Keratinocyte (primary cell): ENCODE measurements around the gene MPLKIP. TPM values are rescaled to one million over a fixed set of nuclear protein-coding genes. Genes with fewer than 3 reads are reported as not detected.

Experiments
- DNase-seq: peaks from one replicate; pipeline ENCODE4 v3.0.0-alpha.2; 2011; ENCODE audit warnings: low read depth, missing footprints, low spot score
- FAIRE-seq: peaks from 2 replicates; lab custom pipeline; 2011; peaks lifted over from hg19 to GRCh38; lab: Jason Lieb, UNC
- H2AFZ ChIP-seq: 2 replicates; pipeline ENCODE4 v1.6.0; 2012; ENCODE audit warnings: low read length, control low read depth, inconsistent platforms; ENCODE audit not compliant: control insufficient read depth
- H3K27ac ChIP-seq: 2 replicates; pipeline ENCODE4 v1.5.1; 2011; ENCODE audit warnings: low read length; ENCODE audit not compliant: control insufficient read depth, insufficient read depth
- H3K27me3 ChIP-seq: 3 replicates; pipeline ENCODE4 v1.6.0; 2011; ENCODE audit warnings: low read length; ENCODE audit not compliant: control insufficient read depth, insufficient read depth; ENCODE audit errors: extremely low read depth
- H3K36me3 ChIP-seq, 2 experiments: 2 replicates in 1 of 2; 3 replicates in 1 of 2; pipeline ENCODE4 v1.5.1; 2011; ENCODE audit warnings: low read length in 2 of 2, mild to moderate bottlenecking in 1 of 2; ENCODE audit not compliant: control insufficient read depth in 2 of 2, insufficient read depth in 2 of 2; ENCODE audit errors: extremely low read depth in 1 of 2
- H3K4me1 ChIP-seq: 3 replicates; pipeline ENCODE4 v1.5.1; 2011; ENCODE audit warnings: low read length; ENCODE audit not compliant: control insufficient read depth, insufficient read depth; ENCODE audit errors: extremely low read depth
- H3K4me2 ChIP-seq: 3 replicates; pipeline ENCODE4 v1.6.0; 2011; ENCODE audit warnings: low read depth, low read length; ENCODE audit not compliant: control insufficient read depth, insufficient read depth; ENCODE audit errors: extremely low read depth
- H3K4me3 ChIP-seq, 3 experiments: fragments of 200-600 bp in 1 of 3; sonication (generic) in 1 of 3; 2 replicates in 2 of 3; 3 replicates in 1 of 3; pipeline ENCODE4 v1.5.1; 2011 to 2016; ENCODE audit warnings: low read length in 3 of 3, mild to moderate bottlenecking in 3 of 3, control low read depth in 2 of 3, inconsistent platforms in 1 of 3, low read depth in 1 of 3, mixed read lengths in 1 of 3, mixed run types in 1 of 3, moderate library complexity in 1 of 3; ENCODE audit not compliant: control insufficient read depth in 2 of 3, insufficient read depth in 2 of 3; ENCODE audit errors: extremely low read depth in 1 of 3
- H3K79me2 ChIP-seq: 2 replicates; pipeline ENCODE4 v1.6.0; 2012; ENCODE audit warnings: low read length; ENCODE audit not compliant: control insufficient read depth, insufficient read depth
- H3K9ac ChIP-seq: 3 replicates; pipeline ENCODE4 v1.6.0; 2011; ENCODE audit warnings: low read length; ENCODE audit not compliant: control insufficient read depth, insufficient read depth; ENCODE audit errors: extremely low read depth
- H3K9me1 ChIP-seq: 3 replicates; pipeline ENCODE4 v1.6.0; 2011; ENCODE audit warnings: low read length; ENCODE audit not compliant: control insufficient read depth, insufficient read depth; ENCODE audit errors: extremely low read depth
- H3K9me3 ChIP-seq: 2 replicates; pipeline ENCODE4 v1.5.1; 2012; ENCODE audit warnings: low read depth, low read length; ENCODE audit not compliant: control insufficient read depth
- H4K20me1 ChIP-seq: 3 replicates; pipeline ENCODE4 v1.6.0; 2011; ENCODE audit warnings: low read length; ENCODE audit not compliant: control insufficient read depth, insufficient read depth; ENCODE audit errors: extremely low read depth
- CTCF ChIP-seq, 3 experiments: IDR thresholded peaks in 1 of 3; conservative IDR thresholded peaks in 1 of 3; optimal IDR thresholded peaks in 1 of 3; 2 replicates in 2 of 3; 3 replicates in 1 of 3; pipeline versions ENCODE3 to v1.5.1; 2011; ENCODE audit warnings: low read length in 3 of 3, mild to moderate bottlenecking in 3 of 3, moderate library complexity in 2 of 3, control low read depth in 1 of 3, inconsistent platforms in 1 of 3; ENCODE audit not compliant: insufficient read depth in 2 of 3; ENCODE audit errors: extremely low read depth in 1 of 3
- EZH2 ChIP-seq: IDR thresholded peaks from one replicate; pipeline ENCODE4 v1.6.1; 2012; ENCODE audit warnings: inconsistent platforms, mild to moderate bottlenecking, low read length, moderate library complexity
- dilution Hi-C: fragments of 300-500 bp; cut with MboI; formaldehyde crosslinking; loops from one replicate; pipeline ENCODE4 v1.7.0; 2020; ENCODE audit warnings: low sequenced_read_pairs; ENCODE audit not compliant: extremely low pct_ligation_motif_present
- polyA plus RNA-seq, 5 experiments: library from polyadenylated mRNA; depleted of rRNA in 3 of 5; stranded (reverse) in 3 of 5; stranded (forward) in 1 of 5; unstranded in 1 of 5; fragments of >200 nt; gene quantifications; 1 replicate in 1 of 5; 2 replicates in 3 of 5; 3 replicates in 1 of 5; pipeline versions ENCODE4 v1.2.1 to v1.2.3, GENCODE V29; 2011 to 2012; ENCODE audit warnings: missing spikeins in 2 of 5, low read depth in 1 of 5, low replicate concordance in 1 of 5

The MPLKIP gene
- polyA plus RNA-seq, 1 donor (not counting 4 experiments of a cell fraction or from before 2014, with no cell fraction given) = 43.3 TPM

- Histone ChIP-seq H3K27me3 (no peaks in the 10 kb centered on the region), H2AFZ (no peak overlapping the region), H3K79me2 (no peaks in the 10 kb centered on the region), H3K9me3 (no peaks in the 10 kb centered on the region), H3K27ac (no peak overlapping the region), H3K9ac (no peak overlapping the region), H3K4me3 (no peak overlapping the region), H3K4me2 (no peak overlapping the region), H3K36me3 (no peaks in the 10 kb centered on the region), H4K20me1 (no peaks in the 10 kb centered on the region), H3K9me1 (no peaks in the 10 kb centered on the region), H3K4me1 (no peaks in the 10 kb centered on the region)
- TF ChIP-seq EZH2 = no peak
- no peak for TF ChIP-seq CTCF (optimal IDR thresholded peaks at IDR 0.05 in 1 of 3, IDR thresholded peaks at IDR 0.05 in 1 of 3, conservative IDR thresholded peaks at IDR 0.05 in 1 of 3; ENCODE audit: extremely low read depth in 1 of 3, insufficient read depth in 2 of 3, low read length in 3 of 3)
- no peak for FAIRE-seq
- dilution Hi-C loops = no loop called here
- DNase-seq = no peak
Measured at GRCh38 chr7:40099837-40100236, 34.6 kb downstream of the MPLKIP start.

DNA sequence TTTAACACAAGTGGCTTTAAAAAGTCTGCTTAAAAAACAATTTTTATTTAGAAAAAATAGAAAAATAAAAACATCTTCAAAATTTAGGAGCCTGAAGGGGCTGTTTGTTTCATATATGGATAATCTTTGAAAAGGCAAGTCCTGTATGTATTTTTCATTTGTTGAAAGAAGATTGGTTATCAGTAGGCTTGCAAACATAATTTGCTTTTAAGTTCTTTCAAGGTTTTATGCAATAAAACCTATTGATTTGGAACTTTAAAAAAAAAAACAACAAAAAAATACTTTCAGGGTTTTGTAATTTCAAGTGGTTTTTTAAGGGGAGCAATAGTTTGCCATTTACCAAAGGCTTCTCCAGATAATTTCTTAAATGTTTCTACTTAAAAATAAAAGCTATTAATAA is 35.6 kb downstream of the MPLKIP start:
- Histone ChIP-seq H3K27me3 (no peaks in the 10 kb centered on the region), H3K4me1 (no peaks in the 10 kb centered on the region), H3K9me3 (no peaks in the 10 kb centered on the region), H3K4me3 (no peak overlapping the region), H4K20me1 (no peaks in the 10 kb centered on the region), H3K9me1 (no peaks in the 10 kb centered on the region), H3K9ac (no peak overlapping the region), H3K4me2 (no peak overlapping the region), H3K36me3 (peaks cover 4 to 6% of the 10 kb centered on the region in 2 experiments), H3K79me2 (no peaks in the 10 kb centered on the region), H3K27ac (no peak overlapping the region), H2AFZ (no peak overlapping the region)
- TF ChIP-seq EZH2 (no peak), CTCF (optimal IDR thresholded peaks at IDR 0.05 in 1 of 3, IDR thresholded peaks at IDR 0.05 in 1 of 3, conservative IDR thresholded peaks at IDR 0.05 in 1 of 3; ENCODE audit: extremely low read depth in 1 of 3, insufficient read depth in 2 of 3, low read length in 3 of 3) (no peak)
- FAIRE-seq = no peak
- dilution Hi-C loops = no loop called here
- no peak for DNase-seq
